Left kidney (tissue), 2 donors: ENCODE data around the gene TMEM109. TPM values are rescaled to one million over a fixed set of nuclear protein-coding genes. Genes with fewer than 3 reads are reported as not detected.

Experiments used
- DNase-seq: peaks from one replicate; pipeline ENCODE4 v3.0.0-alpha.2; 2013
- polyA plus RNA-seq: library from polyadenylated mRNA; unstranded; fragments of 120-200 nt; gene quantifications from one replicate; pipeline ENCODE4 v1.2.1, GENCODE V29; 2013; ENCODE audit not compliant: insufficient read length

Gene TMEM109
- polyA plus RNA-seq, 1 donor, result 76.0 TPM

GRCh38 chr11:60875366-60876167 lies 38.4 kb upstream of the TMEM109 start:
- DNase-seq, result no peak

DNA sequence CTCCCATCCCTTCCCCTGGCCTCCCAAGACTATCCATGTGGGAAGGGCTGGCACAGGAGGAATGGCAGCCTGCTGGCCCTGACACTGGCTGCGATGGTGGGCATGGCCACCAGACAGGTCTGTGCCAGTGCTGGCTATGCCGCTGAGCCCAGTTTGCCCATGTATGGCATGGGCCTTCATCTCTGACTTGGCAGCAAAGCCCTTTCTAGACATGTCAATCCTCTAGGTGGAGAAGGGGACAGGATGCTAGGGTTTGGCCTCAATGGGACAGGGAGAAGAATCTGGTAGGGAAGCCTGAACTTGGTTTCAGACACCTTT lies 37.8 kb upstream of the TMEM109 start:
- no peak for DNase-seq

DNA sequence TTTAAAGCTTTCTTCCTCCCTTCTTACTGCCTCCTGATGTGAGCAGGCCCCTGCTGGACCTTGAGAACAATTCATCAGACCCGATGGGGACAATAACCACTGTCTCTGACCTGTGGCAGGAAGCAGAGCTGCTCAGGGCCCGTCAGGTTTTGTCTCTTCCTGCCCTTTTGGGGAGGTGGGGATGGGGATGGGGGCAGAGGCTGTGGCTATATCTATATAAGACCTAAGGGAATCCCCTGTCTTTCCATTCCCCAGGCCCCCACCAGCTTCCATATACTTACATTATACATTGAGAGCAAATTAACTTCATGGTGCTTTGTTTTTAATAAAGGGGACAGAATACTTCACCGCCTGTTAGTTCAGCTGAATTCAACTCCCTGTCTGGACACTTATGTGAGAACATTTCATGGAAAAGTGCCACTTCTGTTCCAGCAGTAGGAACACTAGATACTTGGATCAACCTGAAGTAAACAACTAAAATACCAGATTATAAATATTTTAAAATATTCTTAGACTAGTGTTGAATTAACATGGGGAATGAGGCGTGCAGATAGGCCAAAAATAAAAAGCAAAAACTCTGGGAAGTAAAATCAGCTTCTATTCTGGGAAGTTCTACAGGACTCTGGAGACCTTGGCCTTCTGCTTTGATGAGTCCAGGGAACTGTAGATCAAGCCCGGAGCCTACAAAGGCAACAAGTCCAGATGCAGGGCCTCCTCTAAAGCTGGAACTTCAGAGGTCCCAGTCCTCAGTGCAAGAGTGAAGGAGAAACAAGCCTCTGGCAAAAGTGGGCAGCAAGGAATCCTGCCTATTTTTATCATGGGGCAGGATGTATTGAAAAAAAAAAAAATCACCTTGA lies 35.5 kb upstream of the TMEM109 start:
- no peak for DNase-seq

- DNase-seq, result no peak
These were observed 34.9 kb upstream of the TMEM109 start for GRCh38 chr11:60879104-60879503.

GRCh38 chr11:60879971-60880588 lies 33.9 kb upstream of the TMEM109 start:
- DNase-seq, result no peak

DNA sequence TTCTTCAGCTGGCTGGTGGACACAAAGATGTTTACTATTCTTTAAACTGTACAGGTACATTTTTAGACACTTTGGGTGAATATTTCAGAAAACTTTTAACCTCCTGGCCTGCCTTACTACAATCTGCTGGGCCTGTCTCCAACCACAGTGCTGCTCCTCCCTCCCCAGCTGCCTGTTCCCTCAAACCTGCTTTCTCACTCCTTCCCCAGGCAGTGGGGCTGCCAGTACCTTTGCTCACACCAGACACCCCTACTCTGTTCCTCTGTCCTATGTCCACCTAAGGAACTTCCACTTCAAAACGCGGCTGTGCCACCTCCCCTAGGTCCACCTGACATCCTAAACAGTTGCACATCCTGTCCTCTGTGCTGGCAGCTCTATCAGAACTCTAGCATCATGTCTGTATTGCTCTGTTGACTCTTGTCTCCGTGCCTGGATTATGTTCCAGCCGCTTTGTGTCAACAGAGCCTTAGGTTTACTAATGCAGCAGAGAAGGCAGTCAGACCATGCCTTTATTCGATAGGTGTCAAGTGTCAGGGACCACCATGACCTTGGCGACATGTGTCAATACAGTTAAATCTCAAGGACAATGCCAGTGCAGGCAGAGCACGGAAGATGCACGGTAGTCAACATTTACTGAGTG lies 33.2 kb upstream of the TMEM109 start:
- no peak for DNase-seq

DNA sequence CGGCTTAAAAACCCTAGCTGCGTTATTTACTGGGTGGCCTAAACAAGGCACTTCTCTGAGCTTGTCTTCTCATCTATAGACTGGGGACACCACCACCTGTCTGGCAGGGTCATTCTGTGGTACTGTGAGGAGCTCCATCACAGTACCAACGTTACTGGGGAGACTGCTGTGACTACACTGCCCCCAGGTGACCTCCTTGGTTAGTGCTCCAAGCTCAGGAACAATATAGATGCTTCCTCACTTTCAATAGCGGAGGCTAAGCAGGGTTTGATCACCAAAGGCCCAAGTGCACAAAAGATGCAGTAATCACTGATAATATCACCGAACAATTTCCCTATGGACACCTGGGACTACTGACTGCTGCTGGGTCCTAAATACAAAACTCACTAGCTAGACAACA lies 26.4 kb upstream of the TMEM109 start:
- no peak for DNase-seq

DNA sequence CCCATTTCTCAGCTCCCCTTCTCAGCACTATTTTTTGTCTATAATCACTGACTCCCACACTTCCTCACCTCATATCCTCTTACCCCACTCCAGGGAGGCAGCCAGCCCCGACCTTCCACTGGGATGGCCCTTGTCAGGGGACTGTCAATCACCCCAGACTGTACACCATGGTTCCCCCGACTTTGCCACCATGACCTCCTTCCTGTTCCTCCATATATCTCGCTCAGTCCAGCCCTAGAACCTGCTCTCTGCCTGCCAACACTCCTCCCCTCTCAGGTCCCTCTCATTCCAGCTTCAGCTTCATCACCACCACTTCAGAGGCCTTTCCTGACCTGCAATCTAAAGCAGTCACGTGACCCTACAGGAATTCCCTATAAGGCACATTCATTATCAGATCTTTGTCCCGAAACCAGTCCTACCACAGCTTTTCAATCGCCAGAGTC lies 24.1 kb upstream of the TMEM109 start:
- no peak for DNase-seq

GRCh38 chr11:60890696-60891095 lies 23.3 kb upstream of the TMEM109 start:
- DNase-seq, result no peak

GRCh38 chr11:60891103-60891741 lies 22.7 kb upstream of the TMEM109 start:
- no peak for DNase-seq

- DNase-seq, result no peak
These were observed 18.3 kb upstream of the TMEM109 start for GRCh38 chr11:60895687-60896086.

GRCh38 chr11:60897496-60897895 lies 16.5 kb upstream of the TMEM109 start:
- DNase-seq, result no peak

- DNase-seq, result no peak
These were observed 14.7 kb upstream of the TMEM109 start for GRCh38 chr11:60899046-60899936.

DNA sequence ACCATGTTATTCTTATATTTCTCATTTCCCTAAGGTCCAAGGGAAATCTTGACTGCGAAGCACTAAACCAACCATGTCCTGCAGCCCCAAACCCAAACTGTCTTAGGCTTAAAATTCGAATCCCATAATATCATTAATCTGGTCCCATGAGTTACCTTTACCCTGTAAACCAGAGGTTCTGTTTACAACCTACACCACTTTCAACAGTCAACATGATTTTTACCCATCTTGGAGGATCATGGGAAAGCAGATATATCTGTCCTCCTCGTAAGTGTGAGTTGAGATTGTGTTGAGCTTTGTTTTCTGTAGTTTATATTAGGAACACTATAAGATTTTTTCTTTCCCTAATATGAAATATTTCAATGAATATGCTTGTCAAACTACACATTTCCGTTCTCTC lies 14.0 kb upstream of the TMEM109 start:
- DNase-seq, result no peak

- DNase-seq, result no peak
These were observed 13.1 kb upstream of the TMEM109 start for GRCh38 chr11:60900673-60901404.

- no peak for DNase-seq
These were observed 11.3 kb upstream of the TMEM109 start for GRCh38 chr11:60902625-60903024.

GRCh38 chr11:60905047-60905446 lies 8.9 kb upstream of the TMEM109 start:
- no peak for DNase-seq

DNA sequence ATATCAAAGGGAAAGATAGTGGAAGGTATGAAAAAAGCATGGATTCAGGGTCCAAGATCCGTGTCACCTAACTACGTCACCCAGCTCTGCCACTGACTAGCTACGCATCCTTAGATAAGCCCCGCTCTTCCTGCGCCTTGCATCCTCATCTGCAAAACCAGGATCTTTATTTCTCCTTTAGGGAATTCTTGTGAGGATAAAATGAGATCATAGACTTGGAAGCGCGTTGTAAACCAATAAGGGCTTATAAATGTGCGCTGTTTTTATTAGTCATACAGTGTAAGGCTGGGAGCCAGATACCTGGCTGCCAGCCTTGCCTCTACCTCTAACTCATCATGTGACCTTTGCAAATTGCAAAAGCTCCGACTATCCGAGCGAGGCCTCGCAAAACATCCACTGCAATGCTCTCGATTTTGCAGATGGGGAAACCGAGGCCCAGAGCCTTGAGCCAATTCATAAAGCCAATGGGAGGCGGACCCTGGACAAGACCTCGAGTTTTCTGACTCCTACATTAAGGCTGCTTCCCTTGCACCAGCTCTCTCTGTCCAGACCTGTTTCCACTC lies 8.3 kb upstream of the TMEM109 start:
- no peak for DNase-seq

DNA sequence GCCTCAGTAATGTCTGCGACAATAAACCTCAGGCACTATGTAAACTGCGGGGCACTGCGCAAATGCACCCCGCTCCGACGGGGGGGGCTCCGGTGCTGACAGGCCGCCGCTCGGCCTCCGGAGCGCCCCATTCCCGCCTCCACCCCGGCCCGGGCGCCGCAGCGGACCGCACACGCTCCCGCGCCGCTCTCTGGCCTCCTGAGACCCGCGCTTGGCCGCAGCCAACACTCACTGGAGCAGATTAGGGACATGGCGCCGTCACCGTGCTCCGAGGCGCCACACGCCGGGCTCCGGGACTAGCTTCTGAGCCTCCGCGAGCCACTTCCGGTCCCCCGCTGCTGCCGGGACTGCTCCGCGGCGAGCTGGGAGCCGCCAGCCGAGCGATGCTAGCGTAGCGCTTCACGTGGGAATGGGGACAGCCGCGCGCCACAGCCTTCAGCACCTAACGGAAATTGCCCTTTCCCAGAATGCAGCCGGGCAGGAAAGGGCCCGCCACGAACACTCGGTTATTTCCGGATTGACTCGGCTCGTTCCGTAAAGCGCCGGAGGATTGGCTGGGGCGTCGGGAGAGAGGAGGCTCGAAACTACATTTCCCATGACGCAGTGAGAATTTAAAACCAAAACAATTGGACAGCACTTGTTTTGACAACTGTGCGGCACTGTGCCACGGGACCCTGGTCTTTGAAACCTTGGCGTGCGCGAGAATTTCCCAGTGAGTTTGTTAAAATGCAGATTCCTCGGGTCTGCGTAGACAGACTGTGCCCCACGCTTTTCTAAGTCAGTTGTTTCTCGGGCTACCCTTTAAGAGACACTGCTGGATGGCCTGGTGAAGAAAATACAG lies 7.6 kb upstream of the TMEM109 start, which contains the start of gene PRPF19:
TSS of gene PRPF19 (minus strand) at position 454 of the 841 bp plus-strand sequence. CDS start at position 251, 203 bp downstream.
- DNase-seq, result peak; percentile 98
